HCT116 (cell line): ENCODE measurements around the gene CEP152. TPM values are rescaled to one million over a fixed set of nuclear protein-coding genes. Genes with fewer than 3 reads are reported as not detected.

Experiments
- ATAC-seq: fragments of 200-7000 bp; cut with Tn5 transposase; 2 replicates; pipeline ENCODE4 v1.9.1; 2020; ENCODE audit warnings: mild to moderate bottlenecking, moderate library complexity
- BruUV-seq: library from RNA; stranded (reverse); fragments of 400-500 nt; replicated peaks from 2 replicates; lab custom pipeline; 2021; lab: Mats Ljungman, UMichigan
- CTCF ChIA-PET: fragments of 300-600 bp; sonication (Branson Sonifier 250); formaldehyde crosslinking; loops from one replicate; lab custom pipeline; 2021; ENCODE audit warnings: antibody characterized with exemption; lab: Charles Lee
- POLR2A ChIA-PET: fragments of 300-600, 350-600 bp; sonication (Branson Sonifier 250); formaldehyde crosslinking; loops from one replicate; lab custom pipeline; 2021; ENCODE audit warnings: antibody characterized with exemption; lab: Charles Lee
- RAD21 ChIA-PET, 2 experiments: fragments of 300-600 bp; sonication (Branson Sonifier 250); formaldehyde crosslinking; loops; one replicate each; lab custom pipeline; 2023; ENCODE audit warnings: low total read pairs in 2 of 2; ENCODE audit not compliant: uncharacterized antibody in 2 of 2, unreplicated experiment in 2 of 2, low non-redundant PET in 1 of 2; lab: Charles Lee
- DNase-seq: peaks from one replicate; pipeline ENCODE4 v3.0.0-alpha.2; 2010; ENCODE audit warnings: low read depth, low spot score
- H2AFZ ChIP-seq: fragments of 200-600 bp; shearing (Covaris generic), sonication (generic); 2 replicates; pipeline ENCODE4 v1.6.1; 2017; ENCODE audit warnings: low read depth, mixed run types, mixed read lengths, antibody characterized with exemption, low read length; ENCODE audit not compliant: poor library complexity, severe bottlenecking
- H3K27ac ChIP-seq: 2 replicates; pipeline ENCODE4 v1.5.1; 2012; ENCODE audit warnings: low read depth, low read length
- H3K27me3 ChIP-seq: fragments of 200-600 bp; sonication (generic); 2 replicates; pipeline ENCODE4 v1.6.1; 2016; ENCODE audit warnings: mixed run types, low read length, mixed read lengths; ENCODE audit not compliant: insufficient read depth
- H3K36me3 ChIP-seq, 2 experiments: fragments of 200-500 bp in 1 of 2; fragments of 200-600 bp in 1 of 2; sonication (Bioruptor generic) in 1 of 2; sonication (generic) in 1 of 2; 2 replicates each; pipeline versions ENCODE4 v1.5.1 to v1.6.1; 2014 to 2016; ENCODE audit warnings: low read length in 2 of 2, inconsistent platforms in 1 of 2, mixed read lengths in 1 of 2, mixed run types in 1 of 2; ENCODE audit not compliant: insufficient read depth in 2 of 2, control insufficient read depth in 1 of 2
- H3K4me1 ChIP-seq, 2 experiments: fragments of 200-600 bp in 1 of 2; sonication (generic) in 1 of 2; 2 replicates each; pipeline versions ENCODE4 v1.5.1 to v1.6.1; 2012 to 2017; ENCODE audit warnings: low read length in 2 of 2, inconsistent platforms in 1 of 2, mild to moderate bottlenecking in 1 of 2, mixed read lengths in 1 of 2, mixed run types in 1 of 2, moderate library complexity in 1 of 2; ENCODE audit not compliant: insufficient read depth in 2 of 2, control insufficient read depth in 1 of 2
- H3K4me2 ChIP-seq: fragments of 200-600 bp; sonication (generic); 2 replicates; pipeline ENCODE4 v1.6.1; 2017; ENCODE audit warnings: mixed run types, low read length, mixed read lengths
- H3K4me3 ChIP-seq, 2 experiments: fragments of 200-600 bp in 1 of 2; sonication (generic) in 1 of 2; replicated peaks in 1 of 2; 2 replicates each; pipeline ENCODE4 v1.5.1; 2011 to 2016; ENCODE audit warnings: low read length in 2 of 2, control low read depth in 1 of 2, low read depth in 1 of 2, mild to moderate bottlenecking in 1 of 2, mixed read lengths in 1 of 2, mixed run types in 1 of 2
- H3K79me2 ChIP-seq: fragments of 200-600 bp; sonication (generic); 2 replicates; pipeline ENCODE4 v1.6.1; 2017; ENCODE audit warnings: mild to moderate bottlenecking, mixed run types, low read length, moderate library complexity, mixed read lengths; ENCODE audit not compliant: insufficient read depth
- H3K9ac ChIP-seq: fragments of 200-600 bp; sonication (generic); 2 replicates; pipeline ENCODE4 v1.6.1; 2016; ENCODE audit warnings: low read length, mixed read lengths
- H3K9me2 ChIP-seq: fragments of 200-600 bp; sonication (generic), shearing (Covaris generic); 2 replicates; pipeline ENCODE4 v1.6.1; 2017; ENCODE audit warnings: mixed run types, mild to moderate bottlenecking, moderate library complexity; ENCODE audit not compliant: insufficient read depth
- H3K9me3 ChIP-seq, 2 experiments: fragments of 200-500 bp in 1 of 2; fragments of 200-600 bp in 1 of 2; sonication (Bioruptor generic) in 1 of 2; sonication (generic) in 1 of 2; 2 replicates each; pipeline ENCODE4 v1.6.1; 2014 to 2017; ENCODE audit warnings: low read length in 2 of 2, mixed read lengths in 2 of 2, inconsistent platforms in 1 of 2, low read depth in 1 of 2, mild to moderate bottlenecking in 1 of 2, mixed run types in 1 of 2, moderate library complexity in 1 of 2; ENCODE audit not compliant: control insufficient read depth in 1 of 2, insufficient read depth in 1 of 2
- H4K20me1 ChIP-seq: fragments of 200-600 bp; sonication (generic), shearing (Covaris generic); 2 replicates; pipeline ENCODE4 v1.6.1; 2017; ENCODE audit warnings: mixed run types, mild to moderate bottlenecking, moderate library complexity; ENCODE audit not compliant: insufficient read depth
- CBX3 ChIP-seq: IDR thresholded peaks from 2 replicates; pipeline ENCODE4 v1.6.1; 2012; ENCODE audit warnings: low read depth
- CEBPB ChIP-seq: IDR thresholded peaks from 2 replicates; pipeline ENCODE4 v1.6.1; 2012; ENCODE audit warnings: low read depth
- EGR1 ChIP-seq: IDR thresholded peaks from 2 replicates; pipeline ENCODE4 v1.6.1; 2012; ENCODE audit warnings: low read depth
- ELF1 ChIP-seq: IDR thresholded peaks from 2 replicates; pipeline ENCODE4 v1.6.1; 2012; ENCODE audit warnings: low read depth, borderline replicate concordance
- EZH2 ChIP-seq: fragments of 200-600 bp; sonication (generic); IDR thresholded peaks from 2 replicates; pipeline ENCODE4 v1.6.1; 2017; ENCODE audit warnings: antibody characterized with exemption, mixed run types
- FOSL1 ChIP-seq: IDR thresholded peaks from 2 replicates; pipeline ENCODE4 v1.6.1; 2012; ENCODE audit warnings: low read depth
- POLR2A ChIP-seq: IDR thresholded peaks from 2 replicates; pipeline ENCODE4 v1.7.0; 2011; ENCODE audit warnings: borderline replicate concordance; ENCODE audit not compliant: insufficient read depth, insufficient read length; ENCODE audit errors: extremely low read depth
- POLR2AphosphoS5 ChIP-seq: IDR thresholded peaks from 2 replicates; pipeline ENCODE4 v1.6.1; 2011; ENCODE audit warnings: mild to moderate bottlenecking, low read depth, low read length, moderate library complexity
- SRF ChIP-seq: IDR thresholded peaks from 2 replicates; pipeline ENCODE4 v1.6.1; 2012; ENCODE audit warnings: low read depth
- YY1 ChIP-seq: IDR thresholded peaks from 2 replicates; pipeline ENCODE4 v1.6.1; 2011; ENCODE audit warnings: low read length, low read depth, moderate library complexity, mild to moderate bottlenecking; ENCODE audit not compliant: insufficient replicate concordance; ENCODE audit errors: extremely low read depth
- ZBTB33 ChIP-seq: IDR thresholded peaks from 2 replicates; pipeline ENCODE4 v1.6.1; 2011; ENCODE audit warnings: mild to moderate bottlenecking, low read length, moderate library complexity; ENCODE audit not compliant: insufficient replicate concordance; ENCODE audit errors: extremely low read depth
- ZFX ChIP-seq: fragments of 450-650 bp; IDR thresholded peaks from 2 replicates; pipeline ENCODE4 v1.6.1; 2017
- intact Hi-C: fragments of 100-400 bp; cut with micrococcal nuclease; formaldehyde crosslinking; loops from 2 replicates; pipeline ENCODE4 v1.10.0; 2022
- total RNA-seq: library from RNA; stranded (reverse); gene quantifications from one replicate; pipeline ENCODE4 v1.2.1, GENCODE V29; 2021; ENCODE audit not compliant: unreplicated experiment
- TF ChIP-seq, protein P1 (sequence below): IDR thresholded peaks from 2 replicates; pipeline ENCODE4 v1.6.1; 2012; ENCODE audit warnings: low read depth
- TF ChIP-seq, protein P2 (sequence below): IDR thresholded peaks from 2 replicates; pipeline ENCODE4 v1.6.1; 2012

Gene CEP152
- total RNA-seq, 1 experiment from 2014 or later, result 19.7 TPM

- ChIA-PET CTCF (interaction anchor here (1.2 kb wide), 1 partner anchor 52 kb away, joined by 3 read pairs; no protein-coding TSS in a partner anchor), POLR2A (no interaction called here), RAD21 (no interaction called here)
- Histone ChIP-seq H3K27ac (no peak overlapping the region), H3K9me3 (no peaks in the 10 kb centered on the region), H3K4me2 (no peak overlapping the region), H2AFZ (no peak overlapping the region), H3K79me2 (no peaks in the 10 kb centered on the region), H3K9ac (no peak overlapping the region), H4K20me1 (no peaks in the 10 kb centered on the region), H3K9me2 (no peaks in the 10 kb centered on the region)
- BruUV-seq, result no TSS peak
- ATAC-seq, result no peak
- intact Hi-C loops, result no loop called here
- no peak for TF ChIP-seq ZBTB33
- no peak for TF ChIP-seq ZFX
- TF ChIP-seq, protein P1, sequence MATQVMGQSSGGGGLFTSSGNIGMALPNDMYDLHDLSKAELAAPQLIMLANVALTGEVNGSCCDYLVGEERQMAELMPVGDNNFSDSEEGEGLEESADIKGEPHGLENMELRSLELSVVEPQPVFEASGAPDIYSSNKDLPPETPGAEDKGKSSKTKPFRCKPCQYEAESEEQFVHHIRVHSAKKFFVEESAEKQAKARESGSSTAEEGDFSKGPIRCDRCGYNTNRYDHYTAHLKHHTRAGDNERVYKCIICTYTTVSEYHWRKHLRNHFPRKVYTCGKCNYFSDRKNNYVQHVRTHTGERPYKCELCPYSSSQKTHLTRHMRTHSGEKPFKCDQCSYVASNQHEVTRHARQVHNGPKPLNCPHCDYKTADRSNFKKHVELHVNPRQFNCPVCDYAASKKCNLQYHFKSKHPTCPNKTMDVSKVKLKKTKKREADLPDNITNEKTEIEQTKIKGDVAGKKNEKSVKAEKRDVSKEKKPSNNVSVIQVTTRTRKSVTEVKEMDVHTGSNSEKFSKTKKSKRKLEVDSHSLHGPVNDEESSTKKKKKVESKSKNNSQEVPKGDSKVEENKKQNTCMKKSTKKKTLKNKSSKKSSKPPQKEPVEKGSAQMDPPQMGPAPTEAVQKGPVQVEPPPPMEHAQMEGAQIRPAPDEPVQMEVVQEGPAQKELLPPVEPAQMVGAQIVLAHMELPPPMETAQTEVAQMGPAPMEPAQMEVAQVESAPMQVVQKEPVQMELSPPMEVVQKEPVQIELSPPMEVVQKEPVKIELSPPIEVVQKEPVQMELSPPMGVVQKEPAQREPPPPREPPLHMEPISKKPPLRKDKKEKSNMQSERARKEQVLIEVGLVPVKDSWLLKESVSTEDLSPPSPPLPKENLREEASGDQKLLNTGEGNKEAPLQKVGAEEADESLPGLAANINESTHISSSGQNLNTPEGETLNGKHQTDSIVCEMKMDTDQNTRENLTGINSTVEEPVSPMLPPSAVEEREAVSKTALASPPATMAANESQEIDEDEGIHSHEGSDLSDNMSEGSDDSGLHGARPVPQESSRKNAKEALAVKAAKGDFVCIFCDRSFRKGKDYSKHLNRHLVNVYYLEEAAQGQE, result no peak
- TF ChIP-seq ELF1, result no peak
- TF ChIP-seq POLR2AphosphoS5, result no peak
- no peak for TF ChIP-seq EGR1
- TF ChIP-seq EZH2, result no peak
- no peak for TF ChIP-seq CEBPB
- TF ChIP-seq FOSL1, result no peak
- TF ChIP-seq YY1, result no peak
- no peak for TF ChIP-seq SRF
- TF ChIP-seq CBX3, result no peak
- TF ChIP-seq POLR2A, result no peak
- TF ChIP-seq, protein P2, sequence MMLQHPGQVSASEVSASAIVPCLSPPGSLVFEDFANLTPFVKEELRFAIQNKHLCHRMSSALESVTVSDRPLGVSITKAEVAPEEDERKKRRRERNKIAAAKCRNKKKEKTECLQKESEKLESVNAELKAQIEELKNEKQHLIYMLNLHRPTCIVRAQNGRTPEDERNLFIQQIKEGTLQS, result no peak
- TF ChIP-seq, all 23 proteins: peak for 0
- Histone ChIP-seq H3K4me1 (no peaks in the 10 kb centered on the region), H3K27me3 (no peaks in the 10 kb centered on the region), H3K36me3 (peaks cover 0 to 8% of the 10 kb centered on the region in 2 experiments; a peak in 2 of 4 replicates), H3K4me3 (no peak overlapping the region)
- no peak for DNase-seq
These were observed 62.3 kb downstream of the CEP152 start for GRCh38 chr15:48748535-48748934.
